Activated CD8-positive, alpha-beta memory T cell treated with anti-CD3 and anti-CD28 coated beads, Interleukin-2, amount 50 U/mL, for 48 hours (primary cell): Measurements from ENCODE around the gene STEAP4.

Experiments
- DNase-seq: peaks from one replicate; pipeline ENCODE4 v3.0.0-alpha.2; 2020

The STEAP4 gene

DNA sequence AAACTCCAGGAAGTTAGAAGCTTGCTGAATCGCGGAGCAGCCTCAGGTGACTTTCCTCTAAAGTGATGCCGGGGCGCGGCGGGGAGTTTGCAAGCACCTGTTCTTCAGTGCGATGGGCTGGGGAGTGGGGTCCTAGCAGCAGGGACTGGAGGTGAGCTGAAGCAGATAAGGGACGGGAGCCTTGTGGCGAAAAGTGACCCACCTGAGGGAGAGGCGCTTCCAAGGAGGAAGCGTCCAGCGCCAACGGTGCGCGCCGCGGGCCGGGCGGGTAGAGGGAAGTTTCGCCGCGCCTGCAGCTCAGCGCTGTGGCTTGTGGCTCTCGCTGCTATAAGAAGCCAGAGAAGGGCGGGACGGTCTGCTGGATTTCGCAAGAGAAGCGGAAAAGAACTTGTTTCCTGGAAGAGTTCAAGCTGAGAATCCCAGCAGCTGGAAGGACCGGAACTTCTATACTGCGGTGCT is at the start of gene STEAP4:
TSS of gene STEAP4 (minus strand) at position 305 of the 459 bp plus-strand sequence. CDS start 22,625 bp downstream, outside the sequence.
- no peak for DNase-seq

GRCh38 chr7:88355011-88355410 is 48.3 kb upstream of the STEAP4 start:
- DNase-seq, result no peak

DNA sequence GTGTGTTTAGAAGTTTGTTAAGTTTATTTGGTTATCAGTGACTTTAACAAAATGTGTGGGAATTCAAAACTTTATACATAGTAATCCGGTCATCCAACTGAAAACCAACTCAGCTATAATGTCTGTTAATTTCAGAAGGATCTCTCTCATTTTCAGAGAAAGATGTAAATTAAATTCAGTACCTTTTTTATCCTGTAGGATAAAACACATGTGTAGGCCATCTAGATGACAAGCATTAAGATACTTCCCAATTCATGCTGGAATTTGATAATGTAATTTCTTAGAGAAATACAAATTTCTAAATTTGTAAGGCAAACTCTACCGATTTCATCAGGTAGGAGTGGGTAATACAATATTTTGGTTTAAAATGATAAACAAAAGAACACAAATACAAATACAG is 43.4 kb upstream of the STEAP4 start:
- DNase-seq, result no peak

- DNase-seq, result no peak
These were observed 40.8 kb upstream of the STEAP4 start for GRCh38 chr7:88347517-88347916.

DNA sequence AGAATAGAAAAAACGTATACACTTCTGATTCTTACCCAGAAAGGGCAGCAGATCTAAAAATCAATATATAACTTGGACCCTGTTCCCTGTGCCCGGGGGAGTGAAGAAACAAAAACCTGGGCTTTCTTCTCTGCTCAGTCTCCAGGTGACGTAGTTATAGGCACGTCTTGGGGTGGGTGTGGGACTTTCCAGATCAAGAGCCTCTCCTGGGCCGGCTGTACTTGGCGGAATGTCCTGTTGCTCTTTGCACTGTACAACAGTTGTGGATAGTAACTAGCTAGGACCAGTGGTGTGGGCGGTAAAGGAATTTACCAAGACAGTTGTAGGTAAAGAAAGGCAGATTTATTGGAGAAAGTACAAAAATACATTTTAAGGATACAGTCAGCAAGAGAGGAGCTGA is 40.4 kb upstream of the STEAP4 start:
- no peak for DNase-seq

DNA sequence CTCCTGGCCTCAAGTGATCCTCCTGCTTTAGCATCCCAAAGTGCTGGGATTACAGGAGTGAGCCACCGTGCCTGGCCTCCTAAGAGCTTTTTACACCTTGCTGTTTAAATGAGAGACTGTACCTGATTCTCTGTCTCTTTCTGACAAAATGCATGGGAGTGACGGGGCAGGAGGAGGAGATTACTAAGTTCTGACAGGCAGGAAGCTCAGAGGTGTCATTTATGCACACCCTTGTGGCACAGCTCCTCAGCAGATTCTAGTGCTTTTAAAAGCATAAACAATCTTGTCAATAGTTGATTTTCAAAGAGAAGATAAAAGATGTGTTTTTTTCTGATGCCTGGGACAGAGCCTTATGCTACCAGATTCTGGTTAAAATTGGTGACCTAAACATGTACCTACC is 39.7 kb upstream of the STEAP4 start:
- DNase-seq, result no peak

DNA sequence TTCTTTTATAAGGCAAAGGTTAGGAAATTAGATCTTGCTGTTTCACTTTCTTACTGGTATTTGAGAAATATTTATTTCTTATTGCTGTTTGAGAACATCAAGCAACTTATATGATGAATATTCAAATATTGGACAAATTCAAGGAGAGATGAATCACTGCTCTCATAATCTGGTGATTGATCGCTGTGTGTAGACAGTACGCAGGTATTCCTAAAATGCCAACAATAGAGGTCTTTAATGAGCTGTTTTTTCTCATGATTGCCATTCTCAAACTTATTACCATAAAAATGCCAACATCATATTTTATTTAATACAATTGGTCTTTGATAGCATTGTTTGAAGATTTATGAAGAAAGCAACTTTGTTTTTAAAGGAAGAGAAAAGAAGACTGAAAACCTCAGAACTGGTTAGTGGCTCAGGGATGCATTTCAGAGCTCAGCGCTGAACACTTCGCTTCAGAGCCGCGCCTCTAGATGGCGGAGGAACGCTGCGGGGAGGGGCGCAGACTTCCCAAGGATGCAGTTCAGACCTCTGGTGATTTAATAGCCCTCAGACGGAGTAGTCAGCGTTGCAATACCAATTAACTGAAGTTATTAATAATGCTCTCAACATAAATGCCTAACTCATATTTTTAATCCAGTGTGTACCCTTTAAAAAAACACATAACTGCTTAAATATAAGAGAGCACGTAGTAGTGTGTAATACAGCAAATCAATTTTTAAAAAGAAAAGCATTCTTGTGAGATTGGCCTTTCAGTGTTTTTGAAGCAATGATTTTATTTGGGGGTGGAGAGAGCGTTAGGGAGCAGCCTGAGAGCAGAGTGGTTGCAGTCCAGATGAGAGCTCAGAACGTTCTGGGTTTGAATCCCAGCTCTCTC is 38.5 kb upstream of the STEAP4 start:
- DNase-seq, result no peak

DNA sequence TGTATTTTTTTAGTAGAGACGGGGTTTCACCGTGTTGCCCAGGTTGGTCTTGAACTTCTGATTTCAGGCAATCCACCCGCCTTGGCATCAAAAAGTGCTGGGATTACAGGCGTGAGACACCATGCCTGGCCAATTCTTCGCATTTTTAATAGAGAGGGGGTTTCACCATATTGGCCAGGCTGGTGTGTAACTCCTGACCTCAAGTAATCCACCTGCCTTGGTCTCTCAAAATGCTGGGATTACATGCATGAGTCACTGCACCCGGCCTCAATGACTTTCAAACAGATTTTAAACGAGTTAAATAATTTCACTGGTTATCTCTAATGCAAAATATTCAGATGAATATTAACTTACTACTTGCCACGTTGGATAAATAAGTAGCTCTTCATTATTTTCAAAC is 37.6 kb upstream of the STEAP4 start:
- DNase-seq, result no peak

DNA sequence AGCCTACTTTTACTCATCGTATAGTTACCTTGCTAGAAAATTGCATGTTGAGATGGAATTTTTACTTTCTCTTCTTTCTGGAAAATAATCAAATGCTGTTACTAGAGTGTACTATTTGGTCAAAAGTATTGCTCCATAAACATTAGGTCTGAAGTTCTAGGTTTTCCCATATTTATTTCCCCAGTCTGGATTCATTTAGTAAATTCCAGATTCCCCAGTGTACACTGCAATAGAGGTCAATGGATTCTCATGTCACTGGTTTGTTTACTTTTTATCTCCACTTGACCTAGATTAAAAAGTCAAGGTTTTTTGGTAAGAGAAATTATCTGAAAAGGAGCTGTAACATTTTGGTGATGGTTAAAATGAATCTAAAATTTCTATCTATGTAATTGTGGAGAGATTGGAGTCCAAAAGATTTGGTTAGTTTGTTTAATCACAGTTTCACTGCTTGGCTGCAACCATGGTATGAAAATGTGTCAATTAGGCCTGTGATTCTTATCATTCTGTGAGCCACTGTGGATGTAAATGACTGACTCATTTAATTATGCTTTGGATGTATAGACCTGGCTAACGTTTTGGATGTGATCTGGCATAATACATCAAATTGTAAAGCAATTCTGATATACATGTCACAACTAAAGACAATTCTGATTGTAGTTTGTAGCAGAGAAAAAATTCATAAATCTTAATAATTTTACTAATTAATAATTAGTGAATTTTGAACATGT is 32.7 kb upstream of the STEAP4 start:
- DNase-seq, result no peak

DNA sequence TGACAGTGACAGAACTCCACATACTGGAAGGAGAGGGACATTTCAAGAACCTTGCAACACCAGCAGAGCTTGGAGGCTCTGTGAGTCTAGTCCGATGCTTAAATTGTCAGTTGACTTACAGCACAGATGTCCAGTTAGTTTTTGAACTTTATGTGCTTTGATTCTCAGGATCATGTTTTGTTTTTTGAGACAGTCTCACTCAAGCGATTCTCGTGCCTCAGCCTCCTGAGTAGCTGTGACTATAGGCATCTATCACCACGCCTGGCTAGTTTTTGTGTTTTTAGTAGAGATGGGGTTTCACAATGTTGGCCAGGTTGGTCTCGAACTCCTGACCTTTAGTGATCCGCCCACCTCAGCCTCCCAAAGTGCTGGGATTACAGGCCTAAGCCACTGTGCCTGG is 31.8 kb upstream of the STEAP4 start:
- DNase-seq, result no peak

- no peak for DNase-seq
These were observed 30.9 kb upstream of the STEAP4 start for GRCh38 chr7:88337572-88337971.

DNA sequence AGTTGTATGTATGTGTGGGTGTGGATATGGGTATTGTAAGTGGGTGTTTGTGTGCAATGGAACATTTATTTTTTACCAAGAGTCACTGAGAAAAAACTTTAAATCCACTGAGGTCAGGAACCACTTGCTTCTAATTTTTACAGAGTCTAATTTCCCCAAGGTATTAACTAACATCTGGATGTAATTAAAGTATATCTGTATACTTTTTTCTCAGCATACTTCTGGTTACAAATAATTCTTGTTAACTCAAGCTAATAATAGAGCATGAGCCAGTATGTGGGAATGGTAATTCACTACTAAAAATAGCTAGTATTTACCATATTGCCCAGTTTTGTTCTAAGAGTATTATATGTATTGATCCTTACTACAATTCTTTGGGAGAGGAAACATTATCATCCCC is 24.6 kb upstream of the STEAP4 start:
- DNase-seq, result no peak

DNA sequence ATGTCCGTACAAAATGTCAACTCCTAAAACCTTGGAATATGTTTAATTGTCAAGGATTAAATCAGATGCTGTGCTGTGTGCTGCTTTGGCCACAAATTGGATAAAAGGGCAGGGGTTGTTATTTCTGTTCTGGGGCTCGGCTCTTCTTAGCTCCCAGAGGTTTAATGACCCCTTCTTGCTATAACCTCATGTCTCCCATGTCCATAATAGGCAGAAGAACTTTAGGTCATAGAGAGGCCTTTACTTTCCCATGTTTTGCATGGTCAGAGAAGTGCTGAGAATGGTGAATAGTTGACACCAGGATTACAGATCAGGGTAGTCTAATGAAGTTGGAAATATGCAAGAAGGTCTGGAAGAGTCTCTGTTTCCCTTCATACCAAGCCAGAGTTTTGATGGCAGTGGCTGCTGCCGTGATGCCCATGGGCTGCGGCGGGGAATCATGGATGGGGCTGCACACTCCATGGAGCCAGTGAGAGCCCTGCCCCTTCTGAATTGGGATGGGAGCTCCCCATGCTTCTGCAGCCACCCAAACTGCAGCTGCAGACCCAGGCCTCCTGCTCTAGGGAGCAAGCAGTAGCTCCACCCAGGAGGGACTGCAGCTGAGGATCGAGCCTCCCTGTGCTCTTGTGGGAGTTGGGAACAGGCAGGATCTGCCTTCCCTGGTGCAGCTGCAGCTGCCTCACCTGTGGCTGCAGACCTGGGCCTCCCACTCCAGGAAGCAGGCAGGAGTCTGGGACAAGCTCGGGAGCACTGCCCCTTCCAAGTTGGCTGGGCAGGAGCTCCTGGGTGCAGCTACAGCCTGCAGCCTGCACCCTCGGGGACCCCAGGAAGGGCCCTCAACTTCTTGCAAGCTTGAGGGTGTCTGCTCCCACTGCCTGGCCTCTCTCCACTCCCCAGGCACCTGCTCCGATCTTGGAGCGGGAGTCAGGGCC is 23.1 kb upstream of the STEAP4 start:
- no peak for DNase-seq

DNA sequence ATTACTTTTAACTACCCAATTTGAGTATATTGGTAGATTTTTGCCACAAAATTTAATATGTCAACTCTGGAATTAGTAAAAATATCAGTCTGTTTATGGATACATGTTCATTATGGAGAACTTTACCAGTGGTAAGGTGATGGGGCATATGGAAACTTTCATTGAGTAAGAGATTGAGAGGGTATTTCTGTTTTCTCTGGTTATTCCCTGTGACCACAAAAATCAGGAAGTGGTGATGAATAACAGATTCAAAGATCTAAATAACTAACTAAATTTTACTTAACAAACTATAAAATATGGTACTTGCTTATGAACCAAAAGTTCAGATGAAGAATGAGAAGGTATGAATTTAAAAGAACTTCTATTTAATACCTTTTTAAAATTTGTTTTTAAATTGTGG is 22.1 kb upstream of the STEAP4 start:
- no peak for DNase-seq

DNA sequence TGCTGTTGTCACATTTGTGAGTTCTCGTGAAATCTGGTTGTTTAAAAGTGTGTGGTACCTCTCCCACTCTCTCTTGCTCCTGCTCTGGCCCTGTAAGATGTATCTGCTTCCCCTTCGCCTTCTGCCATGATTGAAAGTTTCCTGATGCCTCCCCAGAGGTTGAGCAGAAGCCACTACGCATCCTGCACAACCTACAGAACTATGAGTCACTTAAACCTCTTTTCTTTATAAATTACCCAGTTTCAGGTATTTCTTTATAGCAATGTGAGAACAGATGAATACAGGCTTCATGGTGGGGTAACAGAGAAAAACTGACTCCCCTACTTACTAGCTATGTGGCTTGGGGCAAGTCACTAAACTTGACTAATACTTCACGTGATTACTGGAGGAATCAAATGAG is 18.0 kb upstream of the STEAP4 start:
- no peak for DNase-seq

GRCh38 chr7:88322151-88322550 is 15.5 kb upstream of the STEAP4 start:
- DNase-seq, result no peak

DNA sequence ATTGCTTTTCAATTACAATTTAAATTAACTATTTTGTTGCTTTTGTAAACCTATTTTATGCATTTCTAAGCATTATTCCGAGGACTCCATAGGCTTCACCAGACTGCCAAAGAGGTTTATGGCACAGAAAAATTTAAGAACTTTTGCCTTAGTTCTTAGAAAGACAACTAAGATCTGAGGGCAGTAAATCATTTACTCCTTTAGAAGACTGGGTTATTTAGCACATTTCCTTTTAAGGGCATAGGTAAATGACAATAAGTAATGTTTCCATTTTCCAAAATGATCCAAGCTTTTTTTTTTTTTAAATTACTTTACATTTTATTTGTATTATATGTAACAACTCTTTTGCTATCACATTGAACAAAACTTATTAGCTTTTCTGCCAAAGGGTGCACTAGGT is 15.0 kb upstream of the STEAP4 start:
- DNase-seq, result no peak

DNA sequence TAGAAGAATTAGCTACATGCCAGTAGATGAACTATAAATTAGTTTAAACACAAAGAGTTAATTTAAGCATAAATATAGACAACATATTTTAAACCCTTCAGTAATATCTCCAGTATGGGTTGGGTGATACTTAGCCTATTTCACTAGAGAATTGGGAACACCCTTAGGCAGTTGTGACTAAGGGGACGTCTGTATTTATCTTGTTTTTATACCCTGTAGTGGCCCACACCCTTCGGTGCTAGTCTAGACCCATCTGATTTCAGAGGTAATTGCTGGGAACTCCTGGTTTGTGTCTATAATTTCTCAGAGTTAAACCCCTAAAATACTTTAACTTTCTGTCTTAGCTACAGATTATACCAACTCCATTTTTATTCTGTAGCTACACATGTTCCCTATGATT is 11.5 kb upstream of the STEAP4 start:
- no peak for DNase-seq

DNA sequence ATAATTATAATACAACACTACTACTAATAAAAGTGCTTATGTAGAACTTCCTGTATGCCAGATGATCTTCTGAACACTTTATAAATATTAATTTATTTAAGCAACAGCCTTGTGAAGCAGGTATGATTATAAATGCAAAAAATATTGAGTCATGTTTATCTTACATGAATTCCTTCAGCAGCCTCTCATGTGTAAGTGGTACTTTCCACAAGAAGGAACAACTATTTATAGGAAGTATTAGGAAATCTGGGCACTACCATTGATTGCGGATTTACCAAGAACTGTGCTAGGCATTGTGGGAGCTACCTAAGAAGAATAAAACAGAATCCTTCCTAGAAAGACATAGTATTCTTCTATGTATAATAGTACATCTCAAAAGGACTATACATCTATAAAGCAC is 10.7 kb upstream of the STEAP4 start:
- DNase-seq, result no peak

GRCh38 chr7:88316456-88316855 is 9.8 kb upstream of the STEAP4 start:
- DNase-seq, result no peak

DNA sequence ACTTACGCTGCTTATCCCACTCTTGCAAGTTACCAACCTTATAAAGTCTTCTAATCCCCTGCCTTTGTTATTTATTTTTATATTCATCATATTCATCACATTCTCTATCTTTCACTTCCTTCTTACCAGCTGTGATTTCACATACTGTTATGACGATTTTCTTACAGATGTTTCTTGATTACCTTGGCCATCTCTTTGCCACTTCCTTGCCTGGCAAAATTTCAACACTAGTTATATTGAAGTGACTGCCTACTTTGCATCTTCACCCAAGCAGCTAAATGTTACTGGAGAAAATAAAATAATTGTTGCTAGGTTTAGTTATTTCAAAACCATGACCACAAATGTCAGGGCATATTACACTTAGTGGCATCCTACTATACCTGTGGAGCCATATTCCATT is 8.8 kb upstream of the STEAP4 start:
- DNase-seq, result no peak

- no peak for DNase-seq
These were observed 7.4 kb upstream of the STEAP4 start for GRCh38 chr7:88314061-88314491.

DNA sequence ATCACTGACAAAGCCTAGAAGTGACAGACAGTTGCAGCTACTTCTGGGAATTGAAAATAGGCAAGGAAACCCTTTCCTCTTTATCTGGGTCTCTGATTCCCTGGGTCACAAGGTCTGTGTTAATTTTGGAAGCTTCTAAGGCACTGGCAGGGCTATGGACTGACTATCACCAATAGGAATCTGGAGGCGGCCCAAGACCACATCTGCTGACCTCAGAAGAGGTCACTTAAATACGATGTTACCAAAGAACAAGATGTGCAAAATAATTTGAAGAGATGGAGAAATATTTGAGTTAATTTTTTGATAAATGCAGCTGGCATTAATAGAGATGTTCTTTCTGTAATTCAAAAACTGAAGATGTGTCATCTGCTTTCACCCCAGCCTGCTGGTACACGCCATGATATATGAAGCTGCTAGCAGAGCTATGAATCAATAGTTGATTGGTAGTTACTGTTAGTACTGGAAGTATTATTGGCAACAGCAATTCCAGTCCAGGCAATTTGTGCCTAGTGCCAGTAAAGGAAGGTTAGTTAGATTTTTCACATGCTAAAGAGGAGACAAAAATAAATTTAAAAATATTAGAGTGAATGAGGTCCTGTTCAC is 5.5 kb upstream of the STEAP4 start:
- DNase-seq, result no peak
